ENCODE results near the gene CPA3. TPM values are rescaled to one million over a fixed set of nuclear protein-coding genes. Genes with fewer than 3 reads are reported as not detected.

Gene CPA3
- total and polyA plus RNA-seq, 10 of the 15 experiments (the other 5 are each of a cell fraction or from before 2014, with no cell fraction given) = not detected

GRCh38 chr3:148856384-148856783, 8.7 kb upstream of the CPA3 start (continued):
- TF ChIP-seq CUX1 (IDR thresholded peaks at IDR 0.05; ENCODE audit: insufficient replicate concordance, low read depth, low read length) (no peak), SMAD1 (IDR thresholded peaks at IDR 0.05; ENCODE audit: low read depth, partially characterized antibody) (no peak), NR2F1 (conservative IDR thresholded peaks at IDR 0.05) (no peak), EZH2 (IDR thresholded peaks at IDR 0.05; ENCODE audit: borderline replicate concordance, control insufficient read depth, low read depth, low read length) (no peak), ZBTB4 (CRISPR knock-in tag; IDR thresholded peaks at IDR 0.05) (no peak), MEF2A (IDR thresholded peaks at IDR 0.05; ENCODE audit: insufficient read depth, low read depth, low read length) (no peak)
